Measurements from ENCODE around the gene JHY. TPM values are rescaled to one million over a fixed set of nuclear protein-coding genes. Genes with fewer than 3 reads are reported as not detected.

The JHY gene
- total RNA-seq, 6 donors from 2014 or later = 5.5 to 20.9 (median 8.8) TPM

- H3K4me1 ChIP-seq = peaks cover 12 to 28% (median 16%) of the 10 kb centered on the region in 4 donors
- no peaks in the 10 kb centered on the region for H3K36me3 ChIP-seq
- no peaks in the 10 kb centered on the region for H3K9me3 ChIP-seq
- peak in 1 of 2 donors; percentile 56 for ATAC-seq (ENCODE audit: low FRiP score in 2 of 2)
- no peak for TF ChIP-seq POLR2A (IDR thresholded peaks at IDR 0.05)
- no peak for TF ChIP-seq CTCF (IDR thresholded peaks at IDR 0.05)
- TF ChIP-seq EP300 (IDR thresholded peaks at IDR 0.05) = no peak
- TF ChIP-seq POLR2AphosphoS5 (IDR thresholded peaks at IDR 0.05) = no peak
- WGBS, 2 donors = 1% methylated on average over 19 to 45 of the region's 59 CpGs
- peaks cover 0 to 56% (median 21%) of the 10 kb centered on the region in 4 donors for H3K27me3 ChIP-seq
- no peak overlapping the region for H3K27ac ChIP-seq
- peak in 1 of 2 donors; percentile 83 for DNase-seq
- H3K4me3 ChIP-seq = peak overlapping the region; percentile 34 to 70 (median 56)
Observed at GRCh38 chr11:122984186-122985011, 101.8 kb downstream of the JHY start.

- DNase-seq (no peak), ATAC-seq (ENCODE audit: low FRiP score in 2 of 2) (no peak)
- Histone ChIP-seq H3K27ac (no peak overlapping the region), H3K9me3 (no peaks in the 10 kb centered on the region), H3K4me1 (no peaks in the 10 kb centered on the region), H3K36me3 (no peaks in the 10 kb centered on the region), H3K27me3 (no peaks in the 10 kb centered on the region), H3K4me3 (no peak overlapping the region)
- 28 to 41% methylated on average over 3 of the region's 3 CpGs for WGBS, 2 donors
- TF ChIP-seq CTCF (IDR thresholded peaks at IDR 0.05) = no peak
- TF ChIP-seq EP300 (IDR thresholded peaks at IDR 0.05) = no peak
- no peak for TF ChIP-seq POLR2AphosphoS5 (IDR thresholded peaks at IDR 0.05)
- no peak for TF ChIP-seq POLR2A (IDR thresholded peaks at IDR 0.05)
Observed at GRCh38 chr11:122995526-122995925, 113.0 kb downstream of the JHY start.

DNA sequence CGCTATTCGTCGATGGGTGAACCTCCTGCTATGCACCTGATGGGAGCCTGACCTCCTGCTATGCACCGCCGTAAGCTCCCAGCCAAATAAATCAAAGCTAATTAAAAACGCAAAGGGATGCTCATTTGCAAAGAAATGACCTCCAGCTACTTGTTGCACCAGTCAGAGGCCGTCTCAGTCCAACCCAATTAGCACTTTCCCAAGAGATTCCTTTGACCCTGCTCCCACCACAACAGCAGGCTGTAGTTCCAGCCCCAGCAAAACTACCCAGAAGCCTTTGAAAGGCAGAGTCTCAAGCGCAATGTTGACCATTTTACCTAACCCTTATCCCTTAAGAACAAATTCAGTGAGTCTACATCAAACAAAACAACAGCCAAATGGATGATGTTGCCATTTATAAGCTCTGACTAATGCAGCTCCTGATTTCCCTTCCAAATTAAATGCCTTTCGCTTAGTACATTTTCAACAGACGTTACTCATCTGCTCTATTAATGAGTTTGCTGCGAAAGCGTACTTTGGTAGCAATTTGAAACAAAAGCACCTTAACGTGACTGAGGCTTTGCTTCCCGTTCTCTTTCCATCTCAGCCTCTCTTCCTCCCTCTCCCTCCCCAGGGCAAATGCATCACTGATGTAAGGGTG lies 116.3 kb downstream of the JHY start:
- Histone ChIP-seq H3K4me3 (peak overlapping the region in 1 of 4 donors; percentile 1), H3K27me3 (no peaks in the 10 kb centered on the region), H3K27ac (no peak overlapping the region), H3K9me3 (no peaks in the 10 kb centered on the region), H3K36me3 (no peaks in the 10 kb centered on the region), H3K4me1 (no peaks in the 10 kb centered on the region)
- ATAC-seq (ENCODE audit: low FRiP score in 2 of 2) = no peak
- WGBS, 2 donors = 51 to 52% methylated on average over 14 of the region's 14 CpGs
- no peak for DNase-seq
- TF ChIP-seq EP300 (IDR thresholded peaks at IDR 0.05) = no peak
- no peak for TF ChIP-seq POLR2A (IDR thresholded peaks at IDR 0.05)
- TF ChIP-seq POLR2AphosphoS5 (IDR thresholded peaks at IDR 0.05) = no peak
- no peak for TF ChIP-seq CTCF (IDR thresholded peaks at IDR 0.05)

- no peaks in the 10 kb centered on the region for H3K36me3 ChIP-seq
- H3K9me3 ChIP-seq = no peaks in the 10 kb centered on the region
- H3K4me3 ChIP-seq = no peak overlapping the region
- ATAC-seq (ENCODE audit: low FRiP score in 2 of 2) (no peak), DNase-seq (no peak)
- no peak overlapping the region for H3K27ac ChIP-seq
- TF ChIP-seq POLR2A (IDR thresholded peaks at IDR 0.05) (no peak), POLR2AphosphoS5 (IDR thresholded peaks at IDR 0.05) (no peak), CTCF (IDR thresholded peaks at IDR 0.05) (no peak), EP300 (IDR thresholded peaks at IDR 0.05) (no peak)
- H3K4me1 ChIP-seq = no peaks in the 10 kb centered on the region
- no peaks in the 10 kb centered on the region for H3K27me3 ChIP-seq
- 77 to 84% methylated on average over 5 of the region's 5 CpGs for WGBS, 2 donors
Observed at GRCh38 chr11:123000721-123001120, 118.2 kb downstream of the JHY start.
